Measurements from ENCODE around the gene RCHY1. TPM values are rescaled to one million over a fixed set of nuclear protein-coding genes. Genes with fewer than 3 reads are reported as not detected.
"Not testable (repeated sequence)": the region's sequence is repeated elsewhere in the genome, so short reads cannot be mapped to it uniquely, and the experiment has no call there.

RCHY1 gene
- total RNA-seq, 1 donor from 2014 or later, result 22.9 TPM

DNA sequence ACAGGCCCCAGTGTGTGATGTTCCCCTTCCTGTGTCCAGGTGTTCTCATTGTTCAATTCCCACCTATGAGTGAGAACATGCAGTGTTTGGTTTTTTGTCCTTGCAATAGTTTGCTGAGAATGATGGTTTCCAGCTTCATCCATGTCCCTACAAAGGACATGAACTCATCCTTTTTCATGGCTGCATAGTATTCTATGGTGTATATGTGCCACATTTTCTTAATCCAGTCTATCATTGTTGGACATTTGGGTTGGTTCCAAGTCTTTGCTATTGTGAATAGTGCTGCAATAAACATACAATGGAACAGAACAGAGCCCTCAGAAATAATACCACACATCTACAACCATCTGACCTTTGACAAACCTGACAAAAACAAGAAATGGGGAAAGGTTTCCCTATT is 19.7 kb upstream of the RCHY1 start:
- H3K4me1 Mint-ChIP-seq (ENCODE audit: low read depth); H3K4me3 Mint-ChIP-seq (ENCODE audit: low read depth); H3K27me3 Mint-ChIP-seq (ENCODE audit: low read depth); intact Hi-C loops (cut with micrococcal nuclease); H3K27ac Mint-ChIP-seq; DNase-seq (ENCODE audit: low spot score): not testable (repeated sequence)
- H3K9me3 Mint-ChIP-seq, result peaks cover 20% of the 10 kb centered on the region
- peaks cover 43% of the 10 kb centered on the region for H3K36me3 Mint-ChIP-seq (ENCODE audit: low read depth)

DNA sequence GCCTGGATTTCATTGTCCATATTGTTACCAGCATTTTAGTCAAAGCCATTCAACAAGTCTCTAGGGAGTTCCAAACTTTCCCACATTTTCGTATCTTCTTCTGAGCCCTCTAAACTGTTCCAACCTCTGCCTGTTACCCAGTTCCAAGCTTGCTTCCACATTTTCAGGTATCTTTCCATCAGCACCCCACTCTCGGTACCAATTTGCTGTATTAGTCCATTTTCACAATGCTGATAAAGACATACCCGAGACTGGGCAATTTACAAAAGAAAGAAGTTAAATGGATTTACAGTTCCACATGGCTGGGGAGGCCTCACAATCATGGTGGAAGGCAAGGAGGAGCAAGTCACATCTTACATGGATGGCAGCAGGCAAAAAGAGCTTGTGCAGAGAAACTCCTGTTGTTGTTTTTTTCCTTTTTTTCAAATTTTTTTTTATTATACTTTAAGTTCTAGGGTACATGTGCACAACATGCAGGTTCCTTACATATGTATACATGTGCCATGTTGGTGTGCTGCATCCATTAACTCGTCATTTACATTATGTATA is 19.2 kb upstream of the RCHY1 start:
- H3K4me3 Mint-ChIP-seq (ENCODE audit: low read depth); H3K27me3 Mint-ChIP-seq (ENCODE audit: low read depth); intact Hi-C loops (cut with micrococcal nuclease); H3K4me1 Mint-ChIP-seq (ENCODE audit: low read depth); DNase-seq (ENCODE audit: low spot score); H3K27ac Mint-ChIP-seq: not testable (repeated sequence)
- Mint-ChIP-seq H3K36me3 (ENCODE audit: low read depth) (peaks cover 43% of the 10 kb centered on the region), H3K9me3 (peaks cover 20% of the 10 kb centered on the region)

DNA sequence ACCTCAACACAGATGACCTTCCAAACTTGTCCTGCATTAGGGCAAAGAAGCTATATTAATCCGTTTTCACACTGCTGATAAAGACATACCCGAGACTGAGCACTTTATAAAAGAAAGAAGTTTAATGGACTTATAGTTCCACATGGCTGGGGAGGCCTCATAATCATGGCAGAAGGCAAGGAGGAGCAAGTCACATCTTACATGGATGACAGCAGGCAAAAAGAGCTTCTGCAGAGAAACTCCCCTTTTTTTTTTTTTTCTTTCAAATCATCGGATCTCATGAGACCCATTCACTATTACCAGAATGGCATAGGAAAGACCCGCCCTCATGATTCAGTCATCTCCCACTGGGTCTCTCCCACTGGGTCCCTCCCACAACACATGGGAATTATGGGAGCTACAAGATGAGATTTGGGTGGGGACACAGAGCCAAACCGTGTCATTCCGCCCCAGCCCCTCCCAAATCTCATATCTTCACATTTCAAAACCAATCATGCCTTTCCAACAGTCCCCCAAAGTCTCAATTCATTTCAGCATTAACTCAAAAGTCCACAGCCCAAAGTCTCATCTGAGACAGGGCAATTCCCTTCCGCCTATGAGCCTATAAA is 17.4 kb upstream of the RCHY1 start:
- H3K36me3 Mint-ChIP-seq (ENCODE audit: low read depth), result peaks cover 56% of the 10 kb centered on the region
- H3K4me3 Mint-ChIP-seq (ENCODE audit: low read depth); H3K27ac Mint-ChIP-seq; H3K27me3 Mint-ChIP-seq (ENCODE audit: low read depth); H3K4me1 Mint-ChIP-seq (ENCODE audit: low read depth); intact Hi-C loops (cut with micrococcal nuclease); DNase-seq (ENCODE audit: low spot score): not testable (repeated sequence)
- peaks cover 20% of the 10 kb centered on the region for H3K9me3 Mint-ChIP-seq

DNA sequence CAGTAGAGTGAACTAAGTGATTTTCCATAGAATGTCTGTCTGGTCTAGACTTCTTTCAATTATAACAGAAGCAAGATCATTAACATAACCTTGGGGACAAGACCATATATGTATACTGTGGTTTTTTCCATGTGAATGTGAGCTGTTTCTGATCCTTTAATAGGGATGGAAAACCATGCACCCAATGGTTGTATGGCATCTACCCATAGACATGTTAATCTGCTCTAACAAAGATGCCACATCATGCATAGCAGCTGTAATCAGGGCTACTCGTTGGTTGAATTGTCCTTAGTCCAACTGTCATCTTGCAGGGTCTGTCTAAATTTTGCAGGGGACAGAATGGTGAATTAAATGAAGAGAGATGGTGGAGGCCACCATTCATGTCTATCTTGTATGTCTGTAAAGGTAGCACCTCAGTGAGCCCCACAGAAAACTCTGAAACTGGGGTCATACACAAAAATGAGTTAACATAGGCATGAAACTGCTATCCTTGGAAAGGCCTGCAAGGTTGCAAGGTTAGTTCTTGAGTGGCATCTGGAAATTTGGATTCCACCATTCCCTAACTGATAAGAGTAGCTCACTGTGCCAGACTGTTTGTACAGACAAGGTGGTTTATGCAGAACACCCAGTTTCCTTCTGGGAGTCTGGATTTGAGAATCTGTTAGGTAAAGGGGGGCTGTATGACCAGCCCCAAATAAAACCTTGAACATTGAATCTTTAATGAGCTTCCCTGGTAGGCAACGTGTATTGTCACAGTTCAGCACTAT is 16.5 kb upstream of the RCHY1 start:
- H3K36me3 Mint-ChIP-seq (ENCODE audit: low read depth), result peaks cover 64% of the 10 kb centered on the region
- intact Hi-C loops (cut with micrococcal nuclease), result no loop called here

DNA sequence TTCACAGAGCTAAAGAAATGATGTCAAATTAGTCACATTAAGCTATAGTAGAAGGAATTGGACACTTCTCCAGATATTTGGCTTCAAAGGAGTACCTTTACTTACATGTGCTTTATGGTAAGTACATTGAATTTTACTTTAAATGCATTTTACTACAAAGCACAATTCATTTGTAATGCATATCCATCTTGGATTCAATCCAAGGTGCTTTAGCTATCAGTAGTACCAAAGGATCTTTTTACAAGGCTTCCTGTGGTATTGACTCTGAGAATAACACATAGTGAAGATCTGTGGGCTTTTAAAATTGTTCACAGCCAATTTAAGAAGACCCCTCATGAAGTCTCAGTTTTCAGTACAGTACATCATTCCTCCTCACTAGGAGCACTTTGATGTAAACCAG is 13.3 kb upstream of the RCHY1 start:
- Mint-ChIP-seq H3K36me3 (ENCODE audit: low read depth) (peaks cover 75% of the 10 kb centered on the region), H3K4me3 (ENCODE audit: low read depth) (no peak overlapping the region), H3K27ac (no peak overlapping the region), H3K4me1 (ENCODE audit: low read depth) (peaks cover 2% of the 10 kb centered on the region), H3K9me3 (peaks cover 12% of the 10 kb centered on the region), H3K27me3 (ENCODE audit: low read depth) (no peaks in the 10 kb centered on the region)
- intact Hi-C loops (cut with micrococcal nuclease), result no loop called here
- DNase-seq (ENCODE audit: low spot score), result no peak

More for the DNA sequence above, 16.5 kb upstream of the RCHY1 start:
- no peaks in the 10 kb centered on the region for H3K4me1 Mint-ChIP-seq (ENCODE audit: low read depth)
- H3K27ac Mint-ChIP-seq, result no peak overlapping the region
- H3K4me3 Mint-ChIP-seq (ENCODE audit: low read depth), result no peak overlapping the region
- DNase-seq (ENCODE audit: low spot score), result no peak
- H3K27me3 Mint-ChIP-seq (ENCODE audit: low read depth), result no peaks in the 10 kb centered on the region
- peaks cover 20% of the 10 kb centered on the region for H3K9me3 Mint-ChIP-seq

DNA sequence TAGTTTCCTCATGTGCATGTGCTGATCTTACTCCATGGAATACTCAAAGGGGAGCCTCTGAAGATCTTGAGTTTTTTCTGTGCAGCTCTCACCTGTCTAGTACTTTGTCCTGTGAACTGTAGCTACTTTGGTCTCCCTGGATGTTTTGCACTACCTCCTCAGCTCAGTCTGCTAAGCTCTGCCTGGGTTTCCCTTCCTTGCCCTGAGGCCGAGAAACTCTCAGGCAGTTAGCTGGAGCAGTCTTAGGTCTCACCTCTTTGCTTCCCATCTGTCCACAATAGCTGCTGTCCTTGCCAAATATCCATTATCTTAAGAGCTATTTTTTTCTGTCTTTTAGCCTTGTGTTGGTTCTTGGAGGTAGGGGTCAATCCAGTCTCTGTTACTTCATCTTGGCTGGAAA is 11.7 kb upstream of the RCHY1 start:
- Mint-ChIP-seq H3K9me3 (peaks cover 3% of the 10 kb centered on the region), H3K36me3 (ENCODE audit: low read depth) (peaks cover 70% of the 10 kb centered on the region), H3K27ac (no peak overlapping the region), H3K4me1 (ENCODE audit: low read depth) (peaks cover 3% of the 10 kb centered on the region), H3K27me3 (ENCODE audit: low read depth) (no peaks in the 10 kb centered on the region), H3K4me3 (ENCODE audit: low read depth) (no peak overlapping the region)
- intact Hi-C loops (cut with micrococcal nuclease), result no loop called here
- no peak for DNase-seq (ENCODE audit: low spot score)

DNA sequence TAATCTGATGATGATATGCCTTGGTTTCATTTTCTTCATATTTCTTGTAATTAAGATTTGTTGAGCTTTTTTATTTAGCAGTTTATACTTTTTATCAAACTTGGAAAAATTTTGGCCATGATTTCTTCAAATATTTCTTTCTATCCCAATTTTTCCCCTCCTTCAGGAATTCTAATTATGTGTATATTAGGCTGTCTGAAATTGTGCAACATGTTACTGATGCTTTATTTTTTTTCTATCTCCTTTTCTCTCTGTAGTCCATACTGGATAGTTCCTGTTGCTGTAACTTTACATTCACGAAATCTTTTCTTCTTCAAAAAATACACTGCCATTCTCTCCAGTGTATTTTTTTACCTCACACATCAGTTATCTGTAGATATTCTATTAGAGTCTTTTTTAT is 10.9 kb upstream of the RCHY1 start:
- H3K4me3 Mint-ChIP-seq (ENCODE audit: low read depth), result no peak overlapping the region
- no peak for DNase-seq (ENCODE audit: low spot score)
- H3K27ac Mint-ChIP-seq, result no peak overlapping the region
- no peaks in the 10 kb centered on the region for H3K27me3 Mint-ChIP-seq (ENCODE audit: low read depth)
- intact Hi-C loops (cut with micrococcal nuclease), result no loop called here
- H3K36me3 Mint-ChIP-seq (ENCODE audit: low read depth), result peaks cover 70% of the 10 kb centered on the region
- H3K4me1 Mint-ChIP-seq (ENCODE audit: low read depth), result peaks cover 8% of the 10 kb centered on the region
- H3K9me3 Mint-ChIP-seq, result no peaks in the 10 kb centered on the region

DNA sequence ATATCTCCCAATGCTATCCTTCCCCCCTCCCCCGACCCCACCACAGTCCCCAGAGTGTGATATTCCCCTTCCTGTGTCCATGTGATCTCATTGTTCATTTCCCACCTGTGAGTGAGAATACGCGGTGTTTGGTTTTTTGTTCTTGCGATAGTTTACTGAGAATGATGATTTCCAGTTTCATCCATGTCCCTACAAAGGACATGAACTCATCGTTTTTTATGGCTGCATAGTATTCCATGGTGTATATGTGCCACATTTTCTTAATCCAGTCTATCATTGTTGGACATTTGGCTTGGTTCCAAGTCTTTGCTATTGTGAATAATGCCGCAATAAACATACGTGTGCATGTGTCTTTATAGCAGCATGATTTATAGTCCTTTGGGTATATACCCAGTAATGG is 5.2 kb upstream of the RCHY1 start:
- H3K27ac Mint-ChIP-seq; H3K4me3 Mint-ChIP-seq (ENCODE audit: low read depth); H3K9me3 Mint-ChIP-seq; DNase-seq (ENCODE audit: low spot score); H3K27me3 Mint-ChIP-seq (ENCODE audit: low read depth); intact Hi-C loops (cut with micrococcal nuclease): not testable (repeated sequence)
- peaks cover 29% of the 10 kb centered on the region for H3K4me1 Mint-ChIP-seq (ENCODE audit: low read depth)
- peaks cover 60% of the 10 kb centered on the region for H3K36me3 Mint-ChIP-seq (ENCODE audit: low read depth)

DNA sequence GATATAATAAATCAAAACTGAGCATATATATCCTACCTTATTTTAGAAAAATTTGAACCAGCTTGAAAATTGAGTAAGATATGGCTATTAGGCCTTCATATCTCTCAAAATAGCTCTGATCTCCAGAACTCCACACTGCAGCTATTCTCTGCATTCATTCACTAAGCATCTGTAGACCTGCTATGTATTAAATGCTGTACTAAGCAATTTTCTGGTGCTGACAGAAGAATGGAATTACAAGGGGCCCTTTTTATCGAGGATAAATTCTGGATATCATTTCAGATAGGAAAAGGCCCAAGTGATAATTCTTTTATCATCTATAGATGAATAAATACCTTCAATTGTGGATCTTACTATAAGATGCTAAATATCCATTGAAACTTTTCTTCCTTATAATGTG is 1.9 kb upstream of the RCHY1 start:
- H3K4me1 Mint-ChIP-seq (ENCODE audit: low read depth), result peaks cover 32% of the 10 kb centered on the region
- H3K27me3 Mint-ChIP-seq (ENCODE audit: low read depth), result no peaks in the 10 kb centered on the region
- H3K9me3 Mint-ChIP-seq, result no peaks in the 10 kb centered on the region
- no peak overlapping the region for H3K27ac Mint-ChIP-seq
- H3K4me3 Mint-ChIP-seq (ENCODE audit: low read depth), result no peak overlapping the region
- intact Hi-C loops (cut with micrococcal nuclease), result no loop called here
- peaks cover 39% of the 10 kb centered on the region for H3K36me3 Mint-ChIP-seq (ENCODE audit: low read depth)
- DNase-seq (ENCODE audit: low spot score), result no peak

DNA sequence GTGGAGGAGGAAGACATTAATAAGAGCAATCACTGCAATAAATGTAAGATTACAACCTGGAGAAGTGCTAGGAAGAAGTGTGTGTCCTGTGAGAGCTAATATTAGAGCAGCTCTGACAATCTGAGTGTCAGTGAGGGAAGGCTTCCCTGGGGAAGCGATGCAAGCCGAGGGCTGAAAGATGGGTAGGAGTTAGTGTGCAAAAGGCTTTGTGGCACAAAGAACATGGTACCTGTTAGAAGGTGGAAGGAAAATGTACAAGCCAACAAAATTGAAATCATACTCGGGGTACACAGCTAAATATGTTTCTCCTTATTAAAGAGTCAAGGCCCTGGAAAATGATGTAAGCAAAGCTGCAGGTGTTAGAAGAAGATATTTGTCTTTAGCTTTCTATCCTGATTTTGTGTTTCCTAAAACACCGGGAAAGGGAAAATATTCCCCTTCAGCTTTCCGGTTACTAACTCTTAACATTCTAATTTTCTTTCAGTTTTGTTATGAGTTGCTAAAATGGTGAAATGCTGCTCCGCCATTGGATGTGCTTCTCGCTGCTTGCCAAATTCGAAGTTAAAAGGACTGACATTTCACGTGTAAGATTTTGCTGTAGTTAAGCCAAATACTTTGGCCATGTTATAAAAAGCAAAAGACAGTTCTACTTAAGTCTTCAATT is 878 bp upstream of the RCHY1 start:
- peaks cover 37% of the 10 kb centered on the region for H3K36me3 Mint-ChIP-seq (ENCODE audit: low read depth)
- peaks cover 33% of the 10 kb centered on the region for H3K4me1 Mint-ChIP-seq (ENCODE audit: low read depth)
- H3K27ac Mint-ChIP-seq, result peak overlapping the region; percentile 98
- H3K9me3 Mint-ChIP-seq, result no peaks in the 10 kb centered on the region
- no peaks in the 10 kb centered on the region for H3K27me3 Mint-ChIP-seq (ENCODE audit: low read depth)
- H3K4me3 Mint-ChIP-seq (ENCODE audit: low read depth), result no peak overlapping the region
- DNase-seq (ENCODE audit: low spot score), result no peak
- intact Hi-C loops (cut with micrococcal nuclease), result loop anchor here (1.0 to 2.0 kb wide), 4 partner anchors 158 to 633 kb away; partner anchors contain the start of genes G3BP2, NAAA, NUP54 and USO1

DNA sequence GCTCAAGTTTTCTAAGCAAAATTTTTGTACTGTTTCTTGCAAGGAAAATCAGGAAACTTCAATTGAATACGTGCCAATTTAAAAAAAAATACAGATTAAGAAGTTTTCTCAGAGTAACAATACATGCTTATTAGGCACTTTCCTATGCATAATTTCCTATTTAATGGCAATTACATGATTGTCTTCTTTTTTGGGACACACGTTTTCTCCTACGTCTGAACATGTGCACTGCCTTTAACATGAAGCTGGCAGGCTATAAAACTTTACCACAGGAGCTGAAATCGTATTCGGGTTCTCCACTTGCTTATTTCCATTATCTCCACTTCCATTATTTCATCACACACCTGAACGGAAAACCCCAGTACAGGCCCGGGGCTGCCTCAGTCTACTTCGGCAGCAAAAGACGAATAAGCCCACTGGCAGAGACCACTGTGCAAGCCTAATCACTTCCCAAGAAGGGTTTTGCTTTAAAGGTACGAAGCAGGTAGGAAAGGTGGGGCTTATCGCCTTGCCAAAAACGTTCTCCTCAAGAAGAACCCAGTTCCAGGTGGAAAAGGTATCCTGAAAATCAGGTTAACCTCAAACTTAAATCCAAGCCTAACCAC is 575 bp downstream of the RCHY1 start:
- Mint-ChIP-seq H3K4me3 (ENCODE audit: low read depth) (no peak overlapping the region), H3K36me3 (ENCODE audit: low read depth) (peaks cover 36% of the 10 kb centered on the region), H3K4me1 (ENCODE audit: low read depth) (peaks cover 37% of the 10 kb centered on the region), H3K27me3 (ENCODE audit: low read depth) (no peaks in the 10 kb centered on the region), H3K9me3 (no peaks in the 10 kb centered on the region), H3K27ac (peak overlapping the region; percentile 98)
- intact Hi-C loops (cut with micrococcal nuclease), result loop anchor here (1.0 to 2.0 kb wide), 4 partner anchors 159 to 635 kb away; partner anchors contain the start of genes G3BP2, NAAA, NUP54 and USO1
- no peak for DNase-seq (ENCODE audit: low spot score)

DNA sequence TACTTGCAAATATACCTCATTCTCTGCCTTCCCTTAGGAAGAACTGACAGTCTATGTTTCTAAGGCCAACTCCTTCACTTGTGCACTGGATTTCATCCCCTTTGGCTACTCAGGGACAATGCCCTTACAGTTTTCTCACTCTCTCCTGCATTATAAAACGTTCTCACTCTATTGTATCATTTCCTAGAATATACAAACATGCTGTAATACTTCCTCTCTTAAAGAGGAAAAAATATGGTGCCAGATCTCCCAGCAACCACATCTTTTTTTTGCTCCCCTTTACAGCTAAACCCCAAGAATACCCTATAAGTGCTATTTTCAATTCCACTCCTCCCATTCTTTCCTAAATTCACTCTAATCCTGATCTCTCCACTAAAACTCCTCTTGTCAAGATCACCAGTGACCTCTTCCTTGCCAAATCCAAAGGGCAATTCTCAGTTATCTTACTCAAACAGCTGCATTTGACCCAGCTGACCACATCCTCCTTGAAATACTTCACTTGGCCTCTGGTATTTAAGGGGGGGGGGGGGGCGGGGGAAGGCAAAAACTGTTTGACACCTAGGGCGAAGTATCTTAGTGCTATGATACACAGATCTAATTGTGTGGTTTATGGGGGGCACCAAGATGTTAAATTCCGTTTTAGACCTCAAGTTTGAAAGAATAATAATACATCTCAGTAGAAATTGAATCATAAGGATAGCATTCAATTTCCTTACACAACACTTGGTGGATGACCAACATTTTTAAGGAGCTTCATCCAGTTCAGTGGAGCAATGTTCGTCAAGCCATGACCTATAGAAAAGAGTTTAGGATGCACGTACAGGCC is 1.6 kb downstream of the RCHY1 start:
- Mint-ChIP-seq H3K36me3 (ENCODE audit: low read depth) (peaks cover 30% of the 10 kb centered on the region), H3K27me3 (ENCODE audit: low read depth) (no peaks in the 10 kb centered on the region), H3K27ac (peak overlapping the region; percentile 74), H3K4me3 (ENCODE audit: low read depth) (no peak overlapping the region), H3K4me1 (ENCODE audit: low read depth) (peaks cover 37% of the 10 kb centered on the region), H3K9me3 (no peaks in the 10 kb centered on the region)
- intact Hi-C loops (cut with micrococcal nuclease), result no loop called here
- no peak for DNase-seq (ENCODE audit: low spot score)

Measured in activated T-helper 2 cell treated with anti-CD3 and anti-CD28 coated beads, Interferon-gamma antibody, Interleukin-2, Interleukin-4, amounts not matched to agents 10 μg/mL and 5 μg/mL and 100 μg/mL, durations not matched to agents 14 hours and 24 hours and 36 hours (primary cell).